Activated T-cell treated with anti-CD3 and anti-CD28 coated beads for 1 hour (primary cell): ENCODE data around the gene DOHH.
"Not testable (repeated sequence)": the region's sequence is repeated elsewhere in the genome, so short reads cannot be mapped to it uniquely, and the experiment has no call there.

Experiments
- DNase-seq: peaks from one replicate; pipeline ENCODE4 v3.0.0-alpha.2; 2020; ENCODE audit warnings: low read depth

The DOHH gene

GRCh38 chr19:3534375-3535234 is 34.1 kb upstream of the DOHH start:
- DNase-seq, result no peak

- no peak for DNase-seq
These were observed 33.2 kb upstream of the DOHH start for GRCh38 chr19:3533563-3534216.

DNA sequence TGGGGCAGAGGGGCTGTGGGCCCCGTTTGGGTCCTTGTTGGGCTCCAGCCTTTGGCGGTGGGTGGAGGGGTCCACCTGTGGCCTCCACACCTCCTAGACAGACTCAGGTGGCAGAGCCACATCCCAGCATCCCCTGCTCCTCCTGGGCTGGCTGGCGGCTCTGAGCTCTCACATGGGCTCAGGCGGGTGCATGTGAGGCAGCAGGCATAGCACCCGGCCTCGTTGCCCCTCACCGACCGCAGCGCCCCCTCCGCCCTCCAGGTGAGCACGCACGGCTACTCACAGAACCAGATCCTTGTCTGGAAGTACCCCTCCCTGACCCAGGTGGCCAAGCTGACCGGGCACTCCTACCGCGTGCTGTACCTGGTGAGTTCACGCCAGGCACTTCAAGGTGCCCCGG is 32.6 kb upstream of the DOHH start:
- no peak for DNase-seq

- DNase-seq, result no peak
These were observed 31.8 kb upstream of the DOHH start for GRCh38 chr19:3532154-3532786.

DNA sequence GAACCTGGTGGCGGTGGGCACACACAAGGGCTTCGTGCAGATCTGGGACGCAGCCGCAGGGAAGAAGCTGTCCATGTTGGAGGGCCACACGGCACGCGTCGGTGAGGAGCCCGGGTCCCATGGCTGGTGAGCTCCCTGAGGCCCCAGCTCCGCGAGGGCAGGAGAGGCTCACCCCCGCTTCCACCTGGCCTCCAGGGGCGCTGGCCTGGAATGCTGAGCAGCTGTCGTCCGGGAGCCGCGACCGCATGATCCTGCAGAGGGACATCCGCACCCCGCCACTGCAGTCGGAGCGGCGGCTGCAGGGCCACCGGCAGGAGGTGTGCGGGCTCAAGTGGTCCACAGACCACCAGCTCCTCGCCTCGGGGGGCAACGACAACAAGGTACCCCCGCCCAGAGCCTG is 31.2 kb upstream of the DOHH start:
- no peak for DNase-seq

GRCh38 chr19:3530389-3530788 is 29.9 kb upstream of the DOHH start:
- no peak for DNase-seq

- not testable (repeated sequence) for DNase-seq
These were observed 28.8 kb upstream of the DOHH start for GRCh38 chr19:3529299-3529698.

GRCh38 chr19:3528539-3529211 is 28.2 kb upstream of the DOHH start:
- no peak for DNase-seq

GRCh38 chr19:3528080-3528479 is 27.6 kb upstream of the DOHH start:
- no peak for DNase-seq

- DNase-seq, result no peak
These were observed 26.9 kb upstream of the DOHH start for GRCh38 chr19:3527238-3527910.

GRCh38 chr19:3526507-3527237 is 26.2 kb upstream of the DOHH start:
- DNase-seq, result no peak

DNA sequence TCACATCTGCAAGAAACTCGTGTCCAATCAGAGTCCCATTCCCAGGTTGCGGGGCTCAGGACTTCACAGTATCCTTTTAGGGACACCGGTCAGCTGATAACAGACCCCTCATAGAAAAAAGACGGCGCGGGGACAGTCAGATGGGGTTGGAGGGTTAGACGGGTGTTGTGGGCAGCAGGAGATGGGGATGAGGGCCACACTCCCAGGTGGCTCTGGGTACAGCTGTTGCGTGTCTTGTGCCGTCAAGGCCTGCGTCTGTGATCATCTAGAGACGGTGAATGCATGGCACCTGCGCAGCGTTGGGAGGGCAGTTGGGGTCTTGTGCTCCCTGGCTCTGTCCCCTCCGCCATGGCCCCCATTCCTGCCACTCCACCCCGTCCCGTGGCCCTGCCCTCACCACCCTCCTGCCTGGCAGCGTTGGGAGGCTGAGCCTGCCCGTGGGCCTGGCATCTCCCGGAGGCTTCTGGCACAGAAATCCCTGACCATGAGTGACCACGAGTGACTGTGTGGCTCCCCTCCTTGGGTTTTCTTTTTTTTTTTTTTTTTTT is 24.5 kb upstream of the DOHH start:
- no peak for DNase-seq

GRCh38 chr19:3524078-3524842 is 23.8 kb upstream of the DOHH start:
- DNase-seq, result no peak

DNA sequence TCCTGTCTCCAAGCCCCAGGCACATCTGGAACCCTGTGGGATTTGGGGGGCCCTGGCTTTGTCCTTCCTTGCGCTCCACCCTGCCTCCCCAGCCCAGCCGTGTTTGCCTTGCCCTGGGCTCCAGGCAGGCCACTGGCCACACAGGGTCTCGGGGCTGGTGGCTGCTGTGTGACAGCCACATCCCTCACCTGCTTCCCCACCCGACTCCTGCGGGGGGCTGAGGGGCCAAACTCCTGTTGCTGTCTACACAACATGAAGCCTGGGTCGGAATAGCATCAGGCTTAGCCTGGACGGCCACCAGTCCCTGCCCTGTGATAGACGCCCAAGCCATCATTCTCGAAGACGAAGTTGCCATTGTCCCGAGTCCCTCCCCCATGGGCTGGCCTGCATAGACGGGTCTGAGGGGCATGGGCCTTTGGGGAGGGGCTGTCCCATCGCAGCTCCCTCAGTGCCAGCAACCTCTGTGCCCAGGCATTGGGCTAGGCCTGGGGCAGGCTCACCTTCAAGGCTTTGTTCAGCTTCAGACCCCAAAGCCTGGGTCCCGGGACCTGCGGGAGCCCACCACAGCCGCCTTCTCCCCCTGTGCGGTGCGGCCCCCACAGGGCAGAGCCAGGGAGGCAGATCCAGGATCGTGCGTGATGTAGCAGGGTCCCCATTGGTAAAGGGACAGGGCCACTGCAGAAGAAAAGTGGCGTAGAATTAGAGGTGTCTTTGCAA is 23.0 kb upstream of the DOHH start:
- DNase-seq, result no peak

GRCh38 chr19:3522421-3523360 is 22.2 kb upstream of the DOHH start:
- DNase-seq, result no peak

DNA sequence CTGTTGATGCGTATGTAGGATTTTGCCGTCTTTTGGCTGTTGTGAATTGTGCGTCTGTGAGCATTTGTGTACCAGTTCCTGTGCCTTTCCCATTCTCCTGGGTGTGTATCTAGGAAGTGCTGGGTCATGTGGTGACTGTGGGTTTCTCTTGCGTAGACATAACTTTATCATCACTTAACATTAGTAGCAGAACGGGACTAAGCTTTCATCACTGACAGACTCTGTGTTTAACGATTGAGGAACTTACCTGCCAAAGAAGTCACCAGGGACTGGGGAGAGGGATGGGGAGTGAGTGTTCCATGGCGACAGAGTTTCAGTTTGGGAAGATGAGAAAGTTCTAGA is 20.6 kb upstream of the DOHH start:
- no peak for DNase-seq

DNA sequence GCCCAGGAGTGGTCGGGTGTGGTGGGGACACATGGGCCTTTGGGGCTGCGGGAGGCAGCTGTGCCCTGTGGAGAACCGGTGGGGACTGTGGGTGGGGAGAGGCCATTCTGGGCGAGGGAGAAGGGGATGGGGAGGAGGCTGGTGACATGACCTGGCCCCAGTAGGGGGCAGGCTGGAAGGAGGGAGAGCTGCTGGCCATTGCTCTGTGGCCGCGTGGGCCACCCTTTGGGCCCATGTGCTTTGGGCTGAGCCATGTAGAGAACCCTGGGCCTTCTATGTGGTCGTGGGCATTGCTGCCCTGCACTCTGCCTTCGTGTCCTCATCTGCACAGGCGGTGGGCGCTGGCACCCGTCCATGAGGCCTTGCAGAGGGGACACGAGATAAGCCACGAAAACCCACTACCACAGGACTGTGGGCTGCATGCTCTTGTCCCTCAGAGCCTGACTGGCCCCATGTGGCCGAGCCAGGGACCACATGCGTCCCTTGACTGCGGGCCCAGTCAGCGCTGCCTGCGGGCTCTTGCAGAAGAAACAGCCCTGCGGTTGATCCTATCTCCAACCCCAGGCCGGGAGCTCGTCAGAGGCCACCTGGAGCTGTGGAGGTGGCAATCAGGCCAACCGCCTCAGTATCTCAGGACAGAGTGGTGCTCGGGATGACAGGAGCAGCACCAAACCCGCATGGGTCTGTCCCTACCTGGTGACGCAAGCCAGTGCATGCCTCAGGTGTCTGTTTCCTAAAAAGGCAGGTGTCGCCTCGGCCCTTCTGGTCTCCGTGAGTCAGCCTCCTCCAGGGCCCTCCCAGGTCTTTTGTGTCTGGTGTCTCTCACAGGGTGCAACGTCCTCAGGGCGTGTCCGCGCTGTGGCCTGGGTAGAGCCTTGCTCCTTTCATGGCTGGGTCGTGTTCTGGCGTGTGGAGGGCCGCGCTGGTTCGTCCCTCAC is 20.0 kb upstream of the DOHH start:
- no peak for DNase-seq
